DND-41 (cell line): ENCODE data around the gene AGAP1.

Experiments
- ATAC-seq: fragments of 200-7000 bp; cut with Tn5 transposase; 3 replicates; pipeline ENCODE4 v1.9.1; 2021; ENCODE audit warnings: low read depth; ENCODE audit not compliant: insufficient read depth
- DNase-seq: peaks from one replicate; pipeline ENCODE4 v3.0.0-alpha.2; 2020
- H2AFZ ChIP-seq: 2 replicates; pipeline ENCODE4 v1.6.0; 2012; ENCODE audit warnings: low read depth, low read length
- H3K27ac ChIP-seq: 2 replicates; pipeline ENCODE4 v1.5.1; 2012; ENCODE audit warnings: low read length, inconsistent platforms
- H3K27me3 ChIP-seq: fragments of 200-600 bp; sonication (generic); 2 replicates; pipeline ENCODE4 v1.6.0; 2012; ENCODE audit warnings: low read length, mild to moderate bottlenecking, inconsistent platforms; ENCODE audit not compliant: insufficient read depth, poor library complexity
- H3K36me3 ChIP-seq: 2 replicates; pipeline ENCODE4 v1.5.1; 2012; ENCODE audit warnings: low read length, inconsistent platforms; ENCODE audit not compliant: insufficient read depth
- H3K4me1 ChIP-seq: 2 replicates; pipeline ENCODE4 v1.5.1; 2012; ENCODE audit warnings: mild to moderate bottlenecking, low read length; ENCODE audit not compliant: insufficient read depth
- H3K4me2 ChIP-seq: 2 replicates; pipeline ENCODE4 v1.6.0; 2012; ENCODE audit warnings: mild to moderate bottlenecking, moderate library complexity, low read length, inconsistent platforms; ENCODE audit not compliant: insufficient read depth
- H3K4me3 ChIP-seq, 2 experiments: fragments of 200-600 bp in 1 of 2; shearing (Covaris generic) in 1 of 2; 2 replicates each; pipeline ENCODE4 v1.5.1; 2012 to 2016; ENCODE audit warnings: inconsistent platforms in 2 of 2, low read length in 2 of 2, mild to moderate bottlenecking in 2 of 2, low read depth in 1 of 2, moderate library complexity in 1 of 2
- H3K79me2 ChIP-seq: 2 replicates; pipeline ENCODE4 v1.6.0; 2012; ENCODE audit warnings: low read length, inconsistent platforms; ENCODE audit not compliant: insufficient read depth
- H3K9ac ChIP-seq: 2 replicates; pipeline ENCODE4 v1.6.0; 2012; ENCODE audit warnings: low read depth, mild to moderate bottlenecking, inconsistent platforms, low read length, moderate library complexity
- H3K9me3 ChIP-seq: 2 replicates; pipeline ENCODE4 v1.5.1; 2012; ENCODE audit warnings: low read length, moderate library complexity, mild to moderate bottlenecking, inconsistent platforms; ENCODE audit not compliant: insufficient read depth, severe bottlenecking
- H4K20me1 ChIP-seq: 2 replicates; pipeline ENCODE4 v1.6.0; 2012; ENCODE audit warnings: low read length; ENCODE audit not compliant: insufficient read depth
- EZH2 ChIP-seq: IDR thresholded peaks from 3 replicates; pipeline ENCODE4 v1.6.1; 2012; ENCODE audit warnings: borderline replicate concordance, low read depth, mild to moderate bottlenecking, moderate library complexity, low read length, inconsistent platforms; ENCODE audit not compliant: severe bottlenecking
- TF ChIP-seq, protein P1 (sequence below): IDR thresholded peaks from 2 replicates; pipeline ENCODE4 v1.5.1; 2012; ENCODE audit warnings: borderline replicate concordance, low read length, moderate library complexity, mild to moderate bottlenecking; ENCODE audit not compliant: poor library complexity, severe bottlenecking; ENCODE audit errors: extremely low read depth

The AGAP1 gene

DNA sequence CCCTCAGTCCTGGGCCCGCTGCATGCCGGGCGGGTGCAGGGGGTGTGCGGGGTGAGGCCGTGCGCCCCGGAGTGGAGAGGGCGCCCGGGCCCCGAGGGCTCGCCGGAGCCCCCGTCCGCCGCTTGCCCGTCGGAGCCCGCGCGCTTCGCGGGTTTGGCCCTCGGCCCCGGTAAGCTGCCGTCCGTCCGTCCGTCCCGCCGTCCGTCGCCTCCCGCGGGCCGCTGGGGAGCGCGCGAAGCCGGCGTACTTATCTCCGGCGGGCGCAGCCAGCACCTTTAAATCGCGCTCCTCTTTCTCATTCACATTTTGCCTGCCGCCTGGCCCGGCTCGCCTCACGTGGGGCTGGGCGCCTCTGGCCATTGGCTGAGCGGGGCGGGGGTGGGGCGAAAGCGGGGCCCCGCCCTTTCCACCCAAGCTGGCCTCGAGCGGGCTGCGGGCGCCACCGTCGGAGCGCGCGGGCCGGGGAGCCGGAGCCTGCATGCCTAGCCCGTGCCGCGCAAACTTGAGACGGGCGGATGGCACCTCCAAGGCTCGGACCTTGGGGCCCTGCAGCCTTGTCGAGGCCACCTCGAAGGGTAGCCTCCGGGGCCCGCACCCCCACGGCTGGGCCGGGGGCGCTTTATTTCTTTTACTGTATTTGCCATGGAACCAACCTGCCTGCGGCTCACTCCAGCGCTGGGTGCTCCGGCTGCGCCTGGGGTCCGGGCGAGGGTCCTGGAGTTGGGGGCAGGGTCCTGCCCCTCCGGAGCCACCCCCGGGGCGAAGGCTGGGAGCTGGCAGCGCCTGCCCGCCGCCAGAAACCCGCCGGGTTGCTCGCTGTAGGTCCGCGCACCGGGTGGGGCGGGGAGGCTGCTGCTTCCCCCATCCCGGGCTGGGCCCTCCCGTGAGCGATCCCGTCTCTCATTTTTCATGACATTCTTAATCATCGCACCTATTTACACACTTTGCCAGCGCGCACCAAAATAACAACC is 674.6 kb downstream of the AGAP1 start, which contains the start of gene GBX2:
Gene GBX2, minus strand, starts transcription at position 277 of the 971 bp plus-strand sequence. CDS start 415 bp downstream, outside the sequence.
- TF ChIP-seq EZH2, result no peak
- TF ChIP-seq, protein P1, sequence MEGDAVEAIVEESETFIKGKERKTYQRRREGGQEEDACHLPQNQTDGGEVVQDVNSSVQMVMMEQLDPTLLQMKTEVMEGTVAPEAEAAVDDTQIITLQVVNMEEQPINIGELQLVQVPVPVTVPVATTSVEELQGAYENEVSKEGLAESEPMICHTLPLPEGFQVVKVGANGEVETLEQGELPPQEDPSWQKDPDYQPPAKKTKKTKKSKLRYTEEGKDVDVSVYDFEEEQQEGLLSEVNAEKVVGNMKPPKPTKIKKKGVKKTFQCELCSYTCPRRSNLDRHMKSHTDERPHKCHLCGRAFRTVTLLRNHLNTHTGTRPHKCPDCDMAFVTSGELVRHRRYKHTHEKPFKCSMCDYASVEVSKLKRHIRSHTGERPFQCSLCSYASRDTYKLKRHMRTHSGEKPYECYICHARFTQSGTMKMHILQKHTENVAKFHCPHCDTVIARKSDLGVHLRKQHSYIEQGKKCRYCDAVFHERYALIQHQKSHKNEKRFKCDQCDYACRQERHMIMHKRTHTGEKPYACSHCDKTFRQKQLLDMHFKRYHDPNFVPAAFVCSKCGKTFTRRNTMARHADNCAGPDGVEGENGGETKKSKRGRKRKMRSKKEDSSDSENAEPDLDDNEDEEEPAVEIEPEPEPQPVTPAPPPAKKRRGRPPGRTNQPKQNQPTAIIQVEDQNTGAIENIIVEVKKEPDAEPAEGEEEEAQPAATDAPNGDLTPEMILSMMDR, result no peak
- H3K27me3 ChIP-seq, result no peaks in the 10 kb centered on the region
- H3K9ac ChIP-seq, result no peak within 1 kb of the TSS
- no peak within 1 kb of the TSS for H3K4me3 ChIP-seq
- H4K20me1 ChIP-seq, result no peaks in the 10 kb centered on the region
- no peak within 1 kb of the TSS for H3K4me2 ChIP-seq
- H2AFZ ChIP-seq, result no peak within 1 kb of the TSS
- no peak for ATAC-seq
- H3K36me3 ChIP-seq, result no peaks in the 10 kb centered on the region
- no peak within 1 kb of the TSS for H3K27ac ChIP-seq
- no peaks in the 10 kb centered on the region for H3K9me3 ChIP-seq
- H3K79me2 ChIP-seq, result no peaks in the 10 kb centered on the region
- no peak for DNase-seq
- H3K4me1 ChIP-seq, result no peaks in the 10 kb centered on the region

DNA sequence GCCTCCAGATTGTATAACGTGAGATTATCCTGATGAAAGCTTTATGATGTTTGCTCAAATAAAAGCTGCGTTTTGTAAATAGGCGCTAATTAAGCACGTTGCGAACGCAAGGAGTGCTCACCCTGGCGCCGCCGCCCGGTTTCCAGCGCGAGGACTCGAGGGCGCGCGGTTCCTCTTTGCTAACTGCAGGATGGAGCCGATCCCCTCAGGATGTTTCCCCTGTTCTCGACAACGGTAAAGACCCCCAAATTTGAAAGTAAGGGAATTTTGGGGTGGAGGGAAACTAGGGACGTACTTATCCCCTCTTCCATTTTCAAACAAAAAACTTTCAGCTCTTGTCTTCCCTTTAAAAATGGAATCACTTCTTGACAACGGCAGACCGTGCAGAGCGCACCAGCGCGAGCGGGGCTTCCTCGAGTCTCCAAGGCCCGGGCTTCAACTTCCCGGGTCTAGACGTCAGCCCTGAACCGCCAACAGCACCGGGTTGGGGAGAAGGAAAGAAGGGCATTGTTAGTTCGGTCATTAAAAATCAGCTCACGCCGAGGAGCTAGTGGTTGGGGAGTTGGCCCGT is 675.4 kb downstream of the AGAP1 start:
- Histone ChIP-seq H2AFZ (no peak overlapping the region), H3K9me3 (no peaks in the 10 kb centered on the region), H3K4me3 (no peak overlapping the region), H3K4me1 (no peaks in the 10 kb centered on the region), H3K4me2 (no peak overlapping the region), H3K27ac (no peak overlapping the region), H4K20me1 (no peaks in the 10 kb centered on the region), H3K36me3 (no peaks in the 10 kb centered on the region), H3K27me3 (no peaks in the 10 kb centered on the region), H3K9ac (no peak overlapping the region), H3K79me2 (no peaks in the 10 kb centered on the region)
- no peak for DNase-seq
- ATAC-seq, result no peak
- TF ChIP-seq EZH2, result no peak
- TF ChIP-seq, protein P1, result no peak

DNA sequence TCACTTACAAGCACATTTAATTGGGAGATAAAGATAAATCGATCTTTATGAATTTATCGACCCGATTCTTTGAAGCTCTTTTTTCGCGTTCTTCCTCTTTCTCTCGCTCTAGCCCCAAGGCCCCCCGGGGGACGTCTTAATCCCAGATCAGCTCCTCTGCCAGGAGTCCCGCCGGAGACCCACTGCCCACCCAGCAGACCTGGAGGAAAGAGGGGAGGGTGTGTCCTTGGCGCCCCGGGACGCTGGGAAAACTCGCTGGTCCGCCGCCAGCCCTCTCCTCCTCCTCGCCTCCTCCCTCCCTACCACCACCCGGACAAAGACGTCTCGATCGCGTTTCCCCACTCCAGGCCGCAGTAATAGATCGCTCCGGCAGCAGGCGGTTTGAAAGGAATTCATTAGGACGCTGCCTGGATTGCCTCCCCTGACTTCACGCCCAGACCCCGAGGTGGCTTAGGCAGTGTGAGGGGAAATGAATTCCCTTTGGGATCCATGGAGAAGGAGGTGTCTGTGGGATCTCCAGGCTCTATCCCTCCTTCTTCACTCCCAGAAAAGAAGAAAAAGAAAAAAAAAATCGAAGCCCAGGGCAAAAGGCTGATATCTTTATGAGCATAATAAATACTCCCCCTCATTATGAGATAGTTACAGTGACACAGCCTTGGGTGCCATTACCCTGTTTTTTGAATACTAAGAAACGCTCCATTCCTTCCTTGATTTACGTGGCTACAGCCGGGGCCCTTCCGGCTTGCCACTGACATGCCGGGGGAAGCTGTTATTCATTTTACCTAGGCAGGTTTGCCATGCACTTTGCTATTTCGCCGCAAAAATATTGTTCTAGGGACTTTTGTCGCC is 676.1 kb downstream of the AGAP1 start:
- H3K27ac ChIP-seq, result no peak overlapping the region
- no peak overlapping the region for H3K9ac ChIP-seq
- TF ChIP-seq, protein P1, result no peak
- TF ChIP-seq EZH2, result no peak
- ATAC-seq (no peak), DNase-seq (no peak)
- H3K36me3 ChIP-seq, result no peaks in the 10 kb centered on the region
- no peaks in the 10 kb centered on the region for H3K4me1 ChIP-seq
- H2AFZ ChIP-seq, result no peak overlapping the region
- no peaks in the 10 kb centered on the region for H3K9me3 ChIP-seq
- H3K4me2 ChIP-seq, result no peak overlapping the region
- H3K27me3 ChIP-seq, result no peaks in the 10 kb centered on the region
- H3K4me3 ChIP-seq, result no peak overlapping the region
- H3K79me2 ChIP-seq, result no peaks in the 10 kb centered on the region
- H4K20me1 ChIP-seq, result no peaks in the 10 kb centered on the region
